HepG2 (cell line): ENCODE measurements around the gene SKP2. TPM values are rescaled to one million over a fixed set of nuclear protein-coding genes. Genes with fewer than 3 reads are reported as not detected.
A peak's percentile ranks its signal among the peaks of the same experiment; 100 is the strongest.

Source experiments
- ASH2L ChIP-seq: fragments of 300-600, 200-600 bp; sonication (generic); IDR thresholded peaks from 2 replicates; pipeline ENCODE4 v1.7.0; 2017; ENCODE audit warnings: low read depth, mild to moderate bottlenecking, moderate library complexity, mixed read lengths, low read length; ENCODE audit not compliant: insufficient read length
- EED ChIP-seq: sonication (generic); formaldehyde crosslinking; IDR thresholded peaks from 2 replicates; pipeline ENCODE4 v1.5.0; 2020; ENCODE audit warnings: mild to moderate bottlenecking, missing genetic modification reagents
- ELF4 ChIP-seq: sonication (generic); formaldehyde crosslinking; IDR thresholded peaks from 2 replicates; pipeline ENCODE4 v1.5.0; 2020; ENCODE audit warnings: missing genetic modification reagents, mild to moderate bottlenecking, moderate library complexity, borderline replicate concordance
- HOXA9 ChIP-seq: sonication (generic); formaldehyde crosslinking; IDR thresholded peaks from 2 replicates; pipeline ENCODE4 v1.8.1; 2022; ENCODE audit warnings: missing genetic modification reagents, mild to moderate bottlenecking, moderate library complexity, borderline replicate concordance
- MLX ChIP-seq: IDR thresholded peaks from 2 replicates; pipeline ENCODE4 v1.6.1; 2016
- MTF1 ChIP-seq: sonication (generic); formaldehyde crosslinking; IDR thresholded peaks from 2 replicates; pipeline ENCODE4 v1.5.0; 2020; ENCODE audit warnings: missing genetic modification reagents
- PATZ1 ChIP-seq: sonication (generic); formaldehyde crosslinking; IDR thresholded peaks from 2 replicates; pipeline ENCODE4 v1.4.0; 2020; ENCODE audit warnings: missing genetic modification reagents
- PAWR ChIP-seq: sonication (generic); formaldehyde crosslinking; IDR thresholded peaks from 2 replicates; pipeline ENCODE4 v1.4.0; 2020; ENCODE audit warnings: missing genetic modification reagents, mild to moderate bottlenecking, borderline replicate concordance
- PHF20 ChIP-seq: sonication (generic); formaldehyde crosslinking; IDR thresholded peaks from 2 replicates; pipeline ENCODE4 v1.5.0; 2020; ENCODE audit warnings: mild to moderate bottlenecking, missing genetic modification reagents
- PHF8 ChIP-seq: sonication (generic); formaldehyde crosslinking; IDR thresholded peaks from 2 replicates; pipeline ENCODE4 v1.5.0; 2020; ENCODE audit warnings: missing genetic modification reagents
- POGZ ChIP-seq: sonication (generic); formaldehyde crosslinking; IDR thresholded peaks from 2 replicates; pipeline ENCODE4 v1.4.0; 2020; ENCODE audit warnings: mild to moderate bottlenecking, missing genetic modification reagents
- POLR2A ChIP-seq, 2 experiments: IDR thresholded peaks; 2 replicates each; pipeline ENCODE4 v1.6.1; 2011; ENCODE audit warnings: low read depth in 2 of 2, low read length in 2 of 2, mild to moderate bottlenecking in 1 of 2, moderate library complexity in 1 of 2; ENCODE audit not compliant: insufficient read depth in 1 of 2
- POLR2AphosphoS5 ChIP-seq: IDR thresholded peaks from 2 replicates; pipeline ENCODE4 v1.6.1; 2012; ENCODE audit warnings: low read depth, low read length
- RFXAP ChIP-seq: sonication (generic); formaldehyde crosslinking; IDR thresholded peaks from 2 replicates; pipeline ENCODE4 v1.4.0; 2020; ENCODE audit warnings: missing genetic modification reagents, borderline replicate concordance
- RXRA ChIP-seq: sonication (generic); formaldehyde crosslinking; IDR thresholded peaks from 2 replicates; pipeline ENCODE4 v1.5.1; 2020; ENCODE audit warnings: missing genetic modification reagents
- TEAD3 ChIP-seq: optimal IDR thresholded peaks from 2 replicates; pipeline ENCODE3; 2016; ENCODE audit warnings: borderline replicate concordance
- ZBTB3 ChIP-seq: sonication (generic); formaldehyde crosslinking; IDR thresholded peaks from 2 replicates; pipeline ENCODE4 v1.4.0; 2020; ENCODE audit warnings: low read depth, mild to moderate bottlenecking, moderate library complexity, missing genetic modification reagents, borderline replicate concordance
- ZNF576 ChIP-seq: sonication (generic); formaldehyde crosslinking; IDR thresholded peaks from 2 replicates; pipeline ENCODE4 v1.4.0; 2020; ENCODE audit warnings: mild to moderate bottlenecking, missing genetic modification reagents
- ZNF687 ChIP-seq: sonication (generic); formaldehyde crosslinking; IDR thresholded peaks from 2 replicates; pipeline ENCODE4 v1.5.1; 2020; ENCODE audit warnings: mild to moderate bottlenecking, missing genetic modification reagents, moderate library complexity
- ZNF704 ChIP-seq: sonication (generic); formaldehyde crosslinking; IDR thresholded peaks from 2 replicates; pipeline ENCODE4 v1.8.1; 2023; ENCODE audit warnings: mild to moderate bottlenecking, inconsistent platforms, moderate library complexity, missing genetic modification reagents, borderline replicate concordance
- ZSCAN29 ChIP-seq: sonication (generic); formaldehyde crosslinking; conservative IDR thresholded peaks from 2 replicates; pipeline ENCODE4 v1.4.0; 2020; ENCODE audit warnings: mild to moderate bottlenecking, missing genetic modification reagents
- polyA plus RNA-seq, 8 experiments: library from polyadenylated mRNA; depleted of rRNA in 3 of 8; stranded (reverse) in 7 of 8; unstranded in 1 of 8; fragments of >200 nt; fragmentation: Illumina TruSeq in 4 of 8; extraction: Trizol in 4 of 8; gene quantifications; 2 replicates each; pipeline versions ENCODE4 v1.2.1 to v1.2.3, GENCODE V29; 2011 to 2016; ENCODE audit warnings: low read depth in 4 of 8, missing spikeins in 1 of 8, mixed read lengths in 1 of 8; ENCODE audit not compliant: insufficient read depth in 1 of 8
- total RNA-seq, 5 experiments: library from RNA; depleted of rRNA; stranded (reverse); fragments of >200 nt; fragmentation: Illumina TruSeq; extraction: Trizol; gene quantifications; 2 replicates each; pipeline ENCODE4 v1.2.3, GENCODE V29; 2016; ENCODE audit warnings: low read depth in 1 of 5

Gene SKP2
- total and polyA plus RNA-seq, 2 of the 13 experiments (the other 11 are each of a cell fraction or from before 2014, with no cell fraction given): 29.6 to 84.1 TPM

GRCh38 chr5:36151434-36152323 is at the start of gene SKP2, which contains the start of gene LMBRD2 (continued):
- TF ChIP-seq RFXAP: peak; percentile 69; the same call in 1 of the 2 replicates
- peak; percentile 61 for TF ChIP-seq MLX (CRISPR knock-in tag)
- TF ChIP-seq ZNF687: peak; percentile 92
- no peak for TF ChIP-seq HOXA9
- no peak for TF ChIP-seq ZBTB3 (CRISPR knock-in tag)
- TF ChIP-seq EED: no peak
- TF ChIP-seq MTF1 (CRISPR knock-in tag): no peak
- peak; percentile 23 for TF ChIP-seq ASH2L
- peak; percentile 76 for TF ChIP-seq PHF8 (CRISPR knock-in tag)
- no peak for TF ChIP-seq PAWR (CRISPR knock-in tag)
- peak; percentile 91 for TF ChIP-seq POGZ
- TF ChIP-seq ZSCAN29 (CRISPR knock-in tag): peak; percentile 37; the same call in 1 of the 2 replicates
- peak; percentile 78 for TF ChIP-seq PHF20 (CRISPR knock-in tag)
- no peak for TF ChIP-seq ZNF576 (CRISPR knock-in tag)
- peak; percentile 37; the same call in 1 of the 2 replicates for TF ChIP-seq RXRA
- no peak for TF ChIP-seq ZNF704 (CRISPR knock-in tag)
- peak; percentile 78 for TF ChIP-seq PATZ1 (CRISPR knock-in tag)
- peak; percentile 66 for TF ChIP-seq TEAD3
- peak; percentile 72 to 81 for TF ChIP-seq POLR2A (IDR thresholded peaks at IDR 0.05; ENCODE audit: insufficient read depth in 1 of 2, low read depth in 2 of 2, low read length in 2 of 2)
- peak; percentile 81 for TF ChIP-seq POLR2AphosphoS5
- TF ChIP-seq ELF4 (CRISPR knock-in tag): peak; percentile 66; the same call in 1 of the 2 replicates
